ENCODE results near the gene CCDC192.
"Not testable (repeated sequence)": the region's sequence is repeated elsewhere in the genome, so short reads cannot be mapped to it uniquely, and the experiment has no call there.

Gene CCDC192

GRCh38 chr5:127702926-127703561 lies at the start of gene CCDC192:
TSS of gene CCDC192 (plus strand) at chr5:127703391. CDS start at chr5:127703446, 55 bp downstream.
- Histone ChIP-seq H3K4me3 (ENCODE audit: low read length) (no peak within 1 kb of the TSS), H3K9ac (ENCODE audit: low read length) (no peak within 1 kb of the TSS), H3K4me1 (ENCODE audit: control insufficient read depth, low read depth, low read length) (peaks cover 13% of the 10 kb centered on the region), H3K27me3 (ENCODE audit: control insufficient read depth, insufficient read depth, low read length) (no peaks in the 10 kb centered on the region), H3K27ac (ENCODE audit: low read length) (no peak within 1 kb of the TSS), H3K9me3 (ENCODE audit: control insufficient read depth, low read depth, low read length) (no peaks in the 10 kb centered on the region), H3K36me3 (ENCODE audit: control insufficient read depth, low read depth, low read length) (no peaks in the 10 kb centered on the region)

- Histone ChIP-seq H3K9ac (ENCODE audit: low read length) (no peak overlapping the region), H3K27me3 (ENCODE audit: control insufficient read depth, insufficient read depth, low read length) (no peaks in the 10 kb centered on the region), H3K4me1 (ENCODE audit: control insufficient read depth, low read depth, low read length) (peaks cover 4% of the 10 kb centered on the region), H3K36me3 (ENCODE audit: control insufficient read depth, low read depth, low read length) (no peaks in the 10 kb centered on the region), H3K9me3 (ENCODE audit: control insufficient read depth, low read depth, low read length) (no peaks in the 10 kb centered on the region), H3K27ac (ENCODE audit: low read length) (no peak overlapping the region), H3K4me3 (ENCODE audit: low read length) (no peak overlapping the region)
Measured at GRCh38 chr5:127656825-127657224, 46.4 kb upstream of the CCDC192 start.

- H3K9me3 ChIP-seq (ENCODE audit: control insufficient read depth, low read depth, low read length): no peaks in the 10 kb centered on the region
- H3K4me3 ChIP-seq (ENCODE audit: low read length): no peak overlapping the region
- H3K4me1 ChIP-seq (ENCODE audit: control insufficient read depth, low read depth, low read length): peaks cover 4% of the 10 kb centered on the region
- no peak overlapping the region for H3K27ac ChIP-seq (ENCODE audit: low read length)
- H3K36me3 ChIP-seq (ENCODE audit: control insufficient read depth, low read depth, low read length): no peaks in the 10 kb centered on the region
- H3K27me3 ChIP-seq (ENCODE audit: control insufficient read depth, insufficient read depth, low read length): no peaks in the 10 kb centered on the region
- H3K9ac ChIP-seq (ENCODE audit: low read length): no peak overlapping the region
Measured at GRCh38 chr5:127660047-127660733, 43.0 kb upstream of the CCDC192 start.

DNA sequence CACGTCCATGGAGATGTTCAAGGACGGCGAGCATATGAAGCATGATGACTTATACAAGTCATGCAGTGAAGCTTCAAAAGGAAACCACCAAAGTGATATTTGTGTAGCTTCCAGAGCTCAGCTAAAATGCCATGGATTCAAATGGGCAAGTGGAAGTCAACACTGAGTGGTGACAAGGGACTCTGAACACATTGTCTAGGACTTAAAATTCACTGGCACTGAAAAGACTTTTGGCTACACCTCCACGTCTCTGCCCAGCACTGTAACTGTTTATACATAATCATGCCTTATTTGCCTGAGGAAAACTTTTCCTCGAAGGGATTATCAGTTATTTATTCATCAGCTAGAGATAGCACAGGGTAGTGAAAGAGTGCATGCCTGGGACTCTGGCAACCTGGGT lies 39.1 kb upstream of the CCDC192 start:
- no peak overlapping the region for H3K27ac ChIP-seq (ENCODE audit: low read length)
- H3K27me3 ChIP-seq (ENCODE audit: control insufficient read depth, insufficient read depth, low read length): no peaks in the 10 kb centered on the region
- H3K9me3 ChIP-seq (ENCODE audit: control insufficient read depth, low read depth, low read length): no peaks in the 10 kb centered on the region
- H3K4me3 ChIP-seq (ENCODE audit: low read length): no peak overlapping the region
- H3K9ac ChIP-seq (ENCODE audit: low read length): no peak overlapping the region
- H3K4me1 ChIP-seq (ENCODE audit: control insufficient read depth, low read depth, low read length): peaks cover 4% of the 10 kb centered on the region
- no peaks in the 10 kb centered on the region for H3K36me3 ChIP-seq (ENCODE audit: control insufficient read depth, low read depth, low read length)

DNA sequence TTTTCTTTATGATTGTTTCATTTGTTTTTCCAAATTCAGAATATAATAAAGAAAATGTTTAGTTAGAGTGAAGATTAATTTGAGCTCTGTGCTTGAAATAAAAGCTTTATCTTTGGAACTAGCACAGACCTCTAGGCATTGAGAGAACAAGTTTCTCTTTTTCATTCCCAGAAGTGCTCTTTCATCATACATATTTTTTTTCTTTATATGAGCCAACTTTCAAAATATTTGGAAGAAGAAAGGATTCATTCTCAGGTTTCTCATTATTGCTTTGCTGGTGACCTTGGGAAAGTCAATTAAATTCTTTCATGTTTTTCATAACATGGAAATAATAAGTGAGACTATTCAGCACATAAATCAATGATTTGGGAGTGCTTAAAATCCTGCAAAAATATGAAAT lies 37.5 kb upstream of the CCDC192 start:
- no peaks in the 10 kb centered on the region for H3K4me1 ChIP-seq (ENCODE audit: control insufficient read depth, low read depth, low read length)
- H3K36me3 ChIP-seq (ENCODE audit: control insufficient read depth, low read depth, low read length): no peaks in the 10 kb centered on the region
- no peaks in the 10 kb centered on the region for H3K9me3 ChIP-seq (ENCODE audit: control insufficient read depth, low read depth, low read length)
- H3K4me3 ChIP-seq (ENCODE audit: low read length): no peak overlapping the region
- H3K9ac ChIP-seq (ENCODE audit: low read length): no peak overlapping the region
- H3K27me3 ChIP-seq (ENCODE audit: control insufficient read depth, insufficient read depth, low read length): no peaks in the 10 kb centered on the region
- no peak overlapping the region for H3K27ac ChIP-seq (ENCODE audit: low read length)

GRCh38 chr5:127666043-127666716 lies 37.0 kb upstream of the CCDC192 start:
- Histone ChIP-seq H3K4me3 (ENCODE audit: low read length) (no peak overlapping the region), H3K27me3 (ENCODE audit: control insufficient read depth, insufficient read depth, low read length) (no peaks in the 10 kb centered on the region), H3K4me1 (ENCODE audit: control insufficient read depth, low read depth, low read length) (no peaks in the 10 kb centered on the region), H3K36me3 (ENCODE audit: control insufficient read depth, low read depth, low read length) (no peaks in the 10 kb centered on the region), H3K9ac (ENCODE audit: low read length) (no peak overlapping the region), H3K9me3 (ENCODE audit: control insufficient read depth, low read depth, low read length) (no peaks in the 10 kb centered on the region), H3K27ac (ENCODE audit: low read length) (no peak overlapping the region)

DNA sequence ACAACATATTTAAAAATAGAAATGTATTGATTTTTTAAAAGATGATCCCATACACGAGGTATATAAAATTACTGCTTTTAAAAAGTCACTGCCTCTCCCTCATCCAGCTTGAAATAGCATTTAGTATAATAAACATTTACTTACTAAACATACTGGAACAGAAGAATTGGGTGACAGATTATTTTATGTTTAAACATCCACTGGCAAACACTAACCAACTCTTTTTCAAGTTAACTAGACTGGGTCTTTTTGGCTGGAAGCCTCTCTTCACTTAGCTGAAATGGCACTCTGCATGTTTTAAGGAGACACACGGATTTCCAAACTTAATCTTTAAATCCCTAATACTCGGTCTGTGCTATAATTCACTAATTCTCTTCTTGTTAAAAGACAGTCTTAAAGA lies 35.3 kb upstream of the CCDC192 start:
- Histone ChIP-seq H3K9ac (ENCODE audit: low read length) (no peak overlapping the region), H3K4me3 (ENCODE audit: low read length) (no peak overlapping the region), H3K36me3 (ENCODE audit: control insufficient read depth, low read depth, low read length) (no peaks in the 10 kb centered on the region), H3K4me1 (ENCODE audit: control insufficient read depth, low read depth, low read length) (no peaks in the 10 kb centered on the region), H3K9me3 (ENCODE audit: control insufficient read depth, low read depth, low read length) (no peaks in the 10 kb centered on the region), H3K27ac (ENCODE audit: low read length) (no peak overlapping the region), H3K27me3 (ENCODE audit: control insufficient read depth, insufficient read depth, low read length) (no peaks in the 10 kb centered on the region)

- H3K4me3 ChIP-seq (ENCODE audit: low read length): no peak overlapping the region
Measured at GRCh38 chr5:127671218-127671617, 32.0 kb upstream of the CCDC192 start.

GRCh38 chr5:127673117-127673800 lies 29.9 kb upstream of the CCDC192 start:
- Histone ChIP-seq H3K27me3 (ENCODE audit: control insufficient read depth, insufficient read depth, low read length) (no peaks in the 10 kb centered on the region), H3K9me3 (ENCODE audit: control insufficient read depth, low read depth, low read length) (no peaks in the 10 kb centered on the region), H3K27ac (ENCODE audit: low read length) (no peak overlapping the region), H3K4me3 (ENCODE audit: low read length) (no peak overlapping the region), H3K9ac (ENCODE audit: low read length) (no peak overlapping the region), H3K36me3 (ENCODE audit: control insufficient read depth, low read depth, low read length) (no peaks in the 10 kb centered on the region), H3K4me1 (ENCODE audit: control insufficient read depth, low read depth, low read length) (no peaks in the 10 kb centered on the region)

More at GRCh38 chr5:127671218-127671617, 32.0 kb upstream of the CCDC192 start:
- no peak overlapping the region for H3K9ac ChIP-seq (ENCODE audit: low read length)
- no peaks in the 10 kb centered on the region for H3K4me1 ChIP-seq (ENCODE audit: control insufficient read depth, low read depth, low read length)
- no peak overlapping the region for H3K27ac ChIP-seq (ENCODE audit: low read length)
- H3K9me3 ChIP-seq (ENCODE audit: control insufficient read depth, low read depth, low read length): no peaks in the 10 kb centered on the region
- H3K27me3 ChIP-seq (ENCODE audit: control insufficient read depth, insufficient read depth, low read length): no peaks in the 10 kb centered on the region
- no peaks in the 10 kb centered on the region for H3K36me3 ChIP-seq (ENCODE audit: control insufficient read depth, low read depth, low read length)

DNA sequence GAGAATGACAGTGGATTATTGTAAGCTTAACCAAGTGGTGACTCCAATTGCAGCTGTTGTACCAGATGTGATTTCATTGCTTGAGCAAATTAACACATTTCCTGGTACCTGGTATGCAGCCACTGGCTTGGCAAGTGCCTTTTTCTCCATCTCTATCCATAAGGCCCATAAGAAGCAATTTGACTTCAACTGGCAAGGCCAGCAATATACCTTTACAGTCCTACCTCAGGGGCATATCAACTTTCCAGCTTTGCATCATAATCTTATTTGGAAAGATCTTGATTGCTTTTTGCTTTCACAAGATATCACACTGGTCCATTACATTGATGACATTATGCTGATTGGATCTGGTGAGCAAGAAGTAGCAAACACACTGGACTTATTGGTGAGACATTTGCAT lies 26.2 kb upstream of the CCDC192 start:
- not testable (repeated sequence) for H3K9ac ChIP-seq (ENCODE audit: low read length); H3K27ac ChIP-seq (ENCODE audit: low read length); H3K27me3 ChIP-seq (ENCODE audit: control insufficient read depth, insufficient read depth, low read length); H3K4me3 ChIP-seq (ENCODE audit: low read length); H3K36me3 ChIP-seq (ENCODE audit: control insufficient read depth, low read depth, low read length); H3K4me1 ChIP-seq (ENCODE audit: control insufficient read depth, low read depth, low read length); H3K9me3 ChIP-seq (ENCODE audit: control insufficient read depth, low read depth, low read length)

GRCh38 chr5:127679691-127680330 lies 23.4 kb upstream of the CCDC192 start:
- H3K27ac ChIP-seq (ENCODE audit: low read length); H3K27me3 ChIP-seq (ENCODE audit: control insufficient read depth, insufficient read depth, low read length); H3K9me3 ChIP-seq (ENCODE audit: control insufficient read depth, low read depth, low read length); H3K36me3 ChIP-seq (ENCODE audit: control insufficient read depth, low read depth, low read length); H3K4me1 ChIP-seq (ENCODE audit: control insufficient read depth, low read depth, low read length); H3K4me3 ChIP-seq (ENCODE audit: low read length); H3K9ac ChIP-seq (ENCODE audit: low read length): not testable (repeated sequence)
